ELR (cell line): Measurements from ENCODE around the gene IFT25.
"Not testable (repeated sequence)": the region's sequence is repeated elsewhere in the genome, so short reads cannot be mapped to it uniquely, and the experiment has no call there.

Experiments
- DNase-seq: peaks from one replicate; pipeline ENCODE4 v3.0.0-alpha.2; 2015; ENCODE audit warnings: low read depth

IFT25 gene

DNA sequence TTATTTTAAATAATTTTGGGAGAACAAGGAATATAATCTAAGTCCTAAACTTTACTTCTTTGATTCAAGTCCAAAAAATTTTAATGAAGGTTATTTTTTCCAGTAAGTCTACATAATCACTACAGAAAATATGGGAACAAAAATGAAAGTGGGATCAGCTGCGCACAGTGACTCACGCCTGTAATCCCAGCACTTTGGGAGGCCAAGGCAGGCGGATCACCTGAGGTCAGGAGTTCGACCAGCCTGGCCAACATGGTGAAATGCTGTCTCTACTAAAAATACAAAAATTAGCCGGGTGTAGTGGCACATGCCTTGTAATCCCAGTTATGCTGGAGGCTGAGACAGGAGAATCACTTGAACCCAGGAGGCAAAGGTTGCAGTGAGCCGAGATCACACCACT is 61.9 kb downstream of the IFT25 start:
- DNase-seq: not testable (repeated sequence)

DNA sequence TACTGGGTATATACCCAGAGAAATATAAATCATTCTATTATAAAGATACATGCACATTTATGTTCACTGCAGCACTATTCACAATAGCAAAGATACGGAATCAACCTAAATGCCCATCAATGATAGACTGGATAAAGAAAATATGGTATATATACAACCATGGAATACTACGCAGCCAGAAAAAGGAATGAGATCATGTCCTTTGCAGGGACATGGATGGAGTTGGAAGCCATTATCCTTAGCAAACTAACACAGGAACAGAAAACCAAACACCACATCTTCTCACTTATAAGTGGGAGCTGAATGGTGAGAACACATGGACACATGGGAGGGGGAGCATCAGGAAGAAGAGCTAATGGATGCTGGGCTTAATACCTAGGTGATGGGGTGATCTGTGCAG is 63.6 kb downstream of the IFT25 start:
- DNase-seq: not testable (repeated sequence)

- DNase-seq: peak; percentile 74
These were observed 66.9 kb downstream of the IFT25 start for GRCh38 chr1:53878492-53879105.

- DNase-seq: not testable (repeated sequence)
These were observed 70.3 kb downstream of the IFT25 start for GRCh38 chr1:53875150-53875549.

DNA sequence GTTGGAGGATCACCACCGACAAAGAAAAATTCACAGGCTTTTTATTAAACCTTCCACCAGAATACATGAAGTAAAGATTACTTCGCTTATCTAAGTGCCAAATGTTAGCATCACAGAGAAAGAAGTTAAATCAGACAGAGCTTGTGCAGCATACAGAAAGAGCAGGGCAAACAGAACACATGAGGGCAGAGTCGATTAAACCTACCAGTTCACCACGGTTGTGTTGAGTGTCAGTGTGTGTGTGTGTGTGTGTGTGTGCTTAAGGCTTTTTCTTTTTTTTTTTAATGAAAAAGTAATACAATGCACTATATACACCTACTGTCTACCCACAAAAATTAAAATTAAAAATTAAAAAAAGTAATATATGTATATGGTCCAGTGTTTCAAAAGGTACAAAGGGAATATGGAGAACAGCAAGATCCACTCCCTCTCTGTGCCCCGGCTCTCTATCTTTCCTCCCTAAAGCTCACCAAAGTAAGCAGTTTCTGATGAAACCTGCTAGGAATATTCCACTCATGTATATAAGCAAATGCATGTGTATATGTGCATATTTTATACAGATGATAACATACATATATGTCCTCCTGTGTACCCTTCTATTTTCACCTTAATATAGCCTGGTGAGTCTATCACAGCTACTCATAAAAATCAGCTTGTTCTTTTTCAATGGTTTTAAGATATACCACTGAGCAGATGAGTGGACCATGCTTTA is 73.6 kb downstream of the IFT25 start:
- no peak for DNase-seq
